Spleen (tissue), 11 donors: ENCODE results near the gene OR56A1. TPM values are rescaled to one million over a fixed set of nuclear protein-coding genes. Genes with fewer than 3 reads are reported as not detected.
A peak's percentile ranks its signal among the peaks of the same experiment; 100 is the strongest.

Experiments
- DNase-seq: peaks from one replicate; pipeline ENCODE4 v3.0.0-alpha.2; 2020
- H3K27ac ChIP-seq, 8 donors: fragments of 200-600 bp; sonication (generic) in 7 of 8; 1 replicate in 4 of 8; 2 replicates in 4 of 8; pipeline versions ENCODE4 v1.5.0 to v1.8.0; 2016 to 2021; ENCODE audit warnings: inconsistent platforms in 4 of 8, mild to moderate bottlenecking in 4 of 8, moderate library complexity in 1 of 8
- H3K27me3 ChIP-seq, 7 donors: fragments of 200-600 bp; sonication (generic) in 6 of 7; replicated peaks in 1 of 7; 1 replicate in 4 of 7; 2 replicates in 3 of 7; pipeline versions ENCODE4 v1.5.0 to v1.8.0; 2016 to 2021; ENCODE audit warnings: inconsistent platforms in 3 of 7, mild to moderate bottlenecking in 1 of 7
- H3K36me3 ChIP-seq, 6 donors: fragments of 200-600 bp; sonication (generic) in 5 of 6; 1 replicate in 4 of 6; 2 replicates in 2 of 6; pipeline versions ENCODE4 v1.5.0 to v1.8.0; 2016 to 2021; ENCODE audit warnings: inconsistent platforms in 2 of 6
- H3K4me1 ChIP-seq, 6 donors: fragments of 200-600 bp; sonication (generic) in 5 of 6; 1 replicate in 3 of 6; 2 replicates in 3 of 6; pipeline versions ENCODE4 v1.5.0 to v1.8.0; 2016 to 2021; ENCODE audit warnings: inconsistent platforms in 3 of 6
- H3K4me3 ChIP-seq, 8 donors: fragments of 200-600 bp; sonication (generic) in 7 of 8; 1 replicate in 4 of 8; 2 replicates in 4 of 8; pipeline versions ENCODE4 v1.5.0 to v1.8.0; 2016 to 2021; ENCODE audit warnings: inconsistent platforms in 4 of 8, mild to moderate bottlenecking in 4 of 8, moderate library complexity in 2 of 8
- H3K9me3 ChIP-seq, 8 donors: fragments of 200-600 bp; sonication (generic) in 7 of 8; 1 replicate in 4 of 8; 2 replicates in 4 of 8; pipeline versions ENCODE4 v1.5.0 to v1.8.0; 2016 to 2021; ENCODE audit warnings: inconsistent platforms in 4 of 8
- CTCF ChIP-seq, 11 experiments: fragments of 200-600 bp in 7 of 11; fragments of 450-650 bp in 4 of 11; sonication (generic) in 4 of 11; IDR thresholded peaks in 8 of 11; conservative IDR thresholded peaks in 3 of 11; 1 replicate in 7 of 11; 2 replicates in 4 of 11; pipeline versions ENCODE4 v1.4.0 to v1.8.0; 2016 to 2021; ENCODE audit warnings: antibody characterized with exemption in 11 of 11, inconsistent platforms in 4 of 11, mild to moderate bottlenecking in 1 of 11
- POLR2A ChIP-seq, 3 donors: fragments of 450-650 bp; IDR thresholded peaks; one replicate each; pipeline ENCODE4 v1.5.1; 2017; ENCODE audit warnings: antibody characterized with exemption in 3 of 3, mild to moderate bottlenecking in 1 of 3
- POLR2AphosphoS5 ChIP-seq, 3 donors: sonication (generic); formaldehyde crosslinking; IDR thresholded peaks; one replicate each; pipeline ENCODE4 v1.5.1; 2017; ENCODE audit warnings: antibody characterized with exemption in 3 of 3
- WGBS, 5 donors: extraction: QIAGEN DNeasy Blood & Tissue Kit in 3 of 5; methylation state at CpG; one replicate each; pipeline versions ENCODE4 v1.1.5 to v1.1.7; 2013 to 2018; 5-methylcytosine and 5-hydroxymethylcytosine counted together
- intact Hi-C: fragments of 100-400 bp; cut with DNase I; formaldehyde crosslinking; loops from one replicate; pipeline ENCODE4 v1.15.0; 2023; ENCODE audit warnings: low total_unique reads
- polyA plus RNA-seq, 3 donors: library from polyadenylated mRNA; stranded (reverse); fragments of 200-250 nt; gene quantifications; one replicate each; pipeline ENCODE4 v1.2.1, GENCODE V29; 2013
- total RNA-seq, 7 donors: library from RNA; depleted of rRNA in 3 of 7; stranded (reverse); fragments of >200 nt in 3 of 7; fragmentation: NEBNext Ultra II Directional in 4 of 7; extraction: Animal tissue kit (Norgen Biotek cat#: 25700) in 4 of 7; gene quantifications; one replicate each; pipeline versions ENCODE4 v1.1.0 to v1.2.1, GENCODE V29; 2016 to 2021
- donor health status: healthy with polysubstance abuse.
- donor health status: DM: no; HTN: no; CAD: no; lungs with moderate emphysema.
- donor health status: DM: no; HTN: no; CAD: no.
- donor health status: Bipolar disorder and iron deficiency.
- donor health status: healthy.
- donor health status: DM: no; HTN: no; CAD: no.
- donor health status: DM: yes; HTN: yes; CAD: no.

The OR56A1 gene
- total and polyA plus RNA-seq, 10 donors: 0.09 to 0.19 (median 0.13) TPM; not detected in 7

DNA sequence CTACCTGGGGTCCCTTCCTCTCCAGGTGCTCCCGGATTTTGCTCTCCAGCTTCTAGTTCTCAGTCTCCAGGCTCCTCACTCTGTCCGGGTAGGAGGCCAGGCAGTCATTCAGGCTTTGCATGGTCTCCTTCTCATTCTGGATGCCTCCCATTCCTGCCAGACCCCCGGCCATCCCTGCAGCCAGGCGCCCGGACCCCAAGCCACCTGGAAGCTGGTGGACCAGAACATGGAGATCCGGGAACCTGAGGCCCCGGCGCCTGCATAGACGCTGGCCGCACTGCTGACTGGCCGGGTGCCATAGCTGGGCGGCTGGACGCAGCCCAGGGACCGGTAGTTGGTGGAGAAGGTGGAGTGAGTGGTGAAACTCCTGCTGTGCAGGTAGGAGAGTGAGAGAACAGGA is 35.8 kb downstream of the OR56A1 start:
- Histone ChIP-seq H3K4me1 (no peaks in the 10 kb centered on the region), H3K9me3 (no peaks in the 10 kb centered on the region), H3K36me3 (no peaks in the 10 kb centered on the region), H3K27me3 (peaks cover 0 to 9% (median 0%) of the 10 kb centered on the region in 7 donors), H3K27ac (no peak overlapping the region), H3K4me3 (no peak overlapping the region)
- TF ChIP-seq CTCF (IDR thresholded peaks at IDR 0.05 in 8 of 11, conservative IDR thresholded peaks at IDR 0.05 in 3 of 11): no peak
- no peak for TF ChIP-seq POLR2A (IDR thresholded peaks at IDR 0.05)
- TF ChIP-seq POLR2AphosphoS5 (IDR thresholded peaks at IDR 0.05): no peak
- intact Hi-C loops: no loop called here
- no peak for DNase-seq
- 79 to 89% (median 86%) methylated on average over 14 of the region's 14 CpGs for whole genome bisulfite sequencing, 5 donors

- no peaks in the 10 kb centered on the region for H3K9me3 ChIP-seq
- TF ChIP-seq POLR2A (IDR thresholded peaks at IDR 0.05) (no peak), CTCF (IDR thresholded peaks at IDR 0.05 in 8 of 11, conservative IDR thresholded peaks at IDR 0.05 in 3 of 11) (peak in 7 of 11 experiments; percentile 14 to 55 (median 43))
- H3K27ac ChIP-seq: no peak overlapping the region
- intact Hi-C loops: no loop called here
- H3K27me3 ChIP-seq: peaks cover 0 to 8% (median 0%) of the 10 kb centered on the region in 7 donors
- H3K36me3 ChIP-seq: no peaks in the 10 kb centered on the region
- 55 to 62% (median 59%) methylated on average over 3 of the region's 3 CpGs for WGBS, 5 donors
- no peak overlapping the region for H3K4me3 ChIP-seq
- no peaks in the 10 kb centered on the region for H3K4me1 ChIP-seq
- DNase-seq: no peak
Measured at GRCh38 chr11:5992604-5993251, 37.8 kb downstream of the OR56A1 start.

GRCh38 chr11:5992150-5992549 is 38.4 kb downstream of the OR56A1 start:
- Histone ChIP-seq H3K4me1 (no peaks in the 10 kb centered on the region), H3K27me3 (peaks cover 0 to 8% (median 0%) of the 10 kb centered on the region in 7 donors), H3K4me3 (no peak overlapping the region), H3K36me3 (no peaks in the 10 kb centered on the region), H3K27ac (no peak overlapping the region), H3K9me3 (no peaks in the 10 kb centered on the region)
- WGBS, 5 donors: 75 to 84% (median 79%) methylated on average over 3 of the region's 3 CpGs
- DNase-seq: no peak
- intact Hi-C loops: no loop called here
- no peak for TF ChIP-seq POLR2A (IDR thresholded peaks at IDR 0.05)
- no peak for TF ChIP-seq POLR2AphosphoS5 (IDR thresholded peaks at IDR 0.05)
- no peak for TF ChIP-seq CTCF (IDR thresholded peaks at IDR 0.05 in 8 of 11, conservative IDR thresholded peaks at IDR 0.05 in 3 of 11)

GRCh38 chr11:5989203-5989602 is 41.4 kb downstream of the OR56A1 start:
- TF ChIP-seq CTCF (IDR thresholded peaks at IDR 0.05 in 8 of 11, conservative IDR thresholded peaks at IDR 0.05 in 3 of 11) (no peak), POLR2AphosphoS5 (IDR thresholded peaks at IDR 0.05) (no peak), POLR2A (IDR thresholded peaks at IDR 0.05) (no peak)
- no peaks in the 10 kb centered on the region for H3K9me3 ChIP-seq
- H3K27me3 ChIP-seq: peaks cover 0 to 8% (median 0%) of the 10 kb centered on the region in 7 donors
- H3K4me3 ChIP-seq: no peak overlapping the region
- H3K36me3 ChIP-seq: no peaks in the 10 kb centered on the region
- 79 to 91% (median 85%) methylated on average over 4 of the region's 4 CpGs for WGBS, 5 donors
- DNase-seq: no peak
- intact Hi-C loops: no loop called here
- H3K4me1 ChIP-seq: no peaks in the 10 kb centered on the region
- H3K27ac ChIP-seq: no peak overlapping the region
